GM12874 (cell line): ENCODE results near the gene ASB8.
A peak's percentile ranks its signal among the peaks of the same experiment; 100 is the strongest.

Source experiments
- TF ChIP-seq, protein P1 (sequence below): IDR thresholded peaks from 2 replicates; pipeline ENCODE4 v1.5.1; 2011; ENCODE audit warnings: low read depth, mild to moderate bottlenecking, control low read depth, low read length, moderate library complexity; ENCODE audit not compliant: insufficient read depth

ASB8 gene

DNA sequence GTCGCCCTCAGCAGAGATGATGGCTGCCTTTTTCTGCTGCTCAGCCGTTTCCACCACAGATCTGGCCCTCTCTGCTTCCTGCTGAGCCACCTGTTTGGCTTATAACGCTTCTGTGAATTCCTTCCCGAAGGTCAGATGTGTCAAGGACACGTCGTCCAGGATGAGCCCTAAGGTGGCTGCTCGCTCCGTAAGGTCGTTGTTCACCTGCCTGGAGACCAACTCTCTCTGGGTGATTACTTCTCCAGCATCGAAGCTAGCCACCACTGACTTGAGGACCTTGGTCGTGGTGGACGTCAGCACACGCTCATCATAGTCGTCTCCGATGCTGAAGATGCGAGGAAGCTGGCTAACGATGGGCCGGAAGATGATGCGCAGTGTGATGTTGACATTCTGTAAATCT is 11.7 kb upstream of the ASB8 start:
- TF ChIP-seq, protein P1, sequence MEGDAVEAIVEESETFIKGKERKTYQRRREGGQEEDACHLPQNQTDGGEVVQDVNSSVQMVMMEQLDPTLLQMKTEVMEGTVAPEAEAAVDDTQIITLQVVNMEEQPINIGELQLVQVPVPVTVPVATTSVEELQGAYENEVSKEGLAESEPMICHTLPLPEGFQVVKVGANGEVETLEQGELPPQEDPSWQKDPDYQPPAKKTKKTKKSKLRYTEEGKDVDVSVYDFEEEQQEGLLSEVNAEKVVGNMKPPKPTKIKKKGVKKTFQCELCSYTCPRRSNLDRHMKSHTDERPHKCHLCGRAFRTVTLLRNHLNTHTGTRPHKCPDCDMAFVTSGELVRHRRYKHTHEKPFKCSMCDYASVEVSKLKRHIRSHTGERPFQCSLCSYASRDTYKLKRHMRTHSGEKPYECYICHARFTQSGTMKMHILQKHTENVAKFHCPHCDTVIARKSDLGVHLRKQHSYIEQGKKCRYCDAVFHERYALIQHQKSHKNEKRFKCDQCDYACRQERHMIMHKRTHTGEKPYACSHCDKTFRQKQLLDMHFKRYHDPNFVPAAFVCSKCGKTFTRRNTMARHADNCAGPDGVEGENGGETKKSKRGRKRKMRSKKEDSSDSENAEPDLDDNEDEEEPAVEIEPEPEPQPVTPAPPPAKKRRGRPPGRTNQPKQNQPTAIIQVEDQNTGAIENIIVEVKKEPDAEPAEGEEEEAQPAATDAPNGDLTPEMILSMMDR, result no peak

GRCh38 chr12:48165089-48165981 is 8.0 kb upstream of the ASB8 start:
- TF ChIP-seq, protein P1, result peak; percentile 83

GRCh38 chr12:48164451-48164850 is 7.1 kb upstream of the ASB8 start:
- TF ChIP-seq, protein P1, result no peak

DNA sequence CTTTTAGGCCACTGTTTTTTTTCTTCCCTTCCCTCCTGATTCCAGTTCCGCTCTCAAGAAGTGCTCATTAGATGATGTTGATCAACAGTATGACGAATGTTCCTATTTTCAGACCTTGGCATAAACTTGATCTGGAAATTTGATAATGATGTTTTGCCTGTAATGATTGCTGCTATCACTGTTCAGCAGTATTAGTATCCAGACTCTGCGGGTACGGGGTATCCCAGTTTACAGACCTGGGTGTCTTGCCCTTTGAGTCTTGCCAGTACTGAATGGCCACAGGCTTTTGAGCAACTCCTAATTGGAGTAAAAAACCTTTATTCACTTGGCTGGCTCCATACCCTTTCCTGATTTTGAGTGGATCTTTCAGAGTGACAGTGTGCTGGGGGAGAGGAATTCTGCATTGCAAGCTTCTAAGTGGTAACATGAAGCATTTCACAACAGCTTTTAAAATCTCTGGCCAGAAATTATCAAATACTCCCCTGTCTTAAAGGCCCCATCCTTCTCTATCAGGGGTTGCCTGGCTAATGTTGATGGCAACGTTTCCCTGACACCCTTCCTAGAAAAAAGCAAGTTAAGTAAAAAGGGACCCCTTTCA is 5.9 kb upstream of the ASB8 start:
- TF ChIP-seq, protein P1, result no peak

DNA sequence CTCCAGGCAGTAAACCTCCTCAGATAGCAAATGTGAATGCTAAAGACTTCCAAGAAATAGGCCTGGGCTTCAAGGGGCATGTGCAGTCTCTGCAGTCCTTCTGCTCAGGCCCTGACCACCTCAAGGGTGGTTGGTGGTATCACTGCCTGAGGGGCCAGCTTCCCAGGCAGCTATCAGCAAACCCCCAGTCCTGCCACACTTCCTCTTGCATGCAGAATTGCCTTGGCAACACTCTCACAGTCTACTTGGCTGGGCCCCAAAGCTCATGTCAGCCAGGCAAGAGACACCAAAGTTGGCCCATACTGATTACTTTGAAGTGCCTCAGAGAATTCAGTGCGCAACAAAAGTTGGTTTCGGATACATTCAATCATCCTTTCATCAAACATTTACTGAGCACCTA is 3.5 kb upstream of the ASB8 start:
- TF ChIP-seq, protein P1, result no peak

DNA sequence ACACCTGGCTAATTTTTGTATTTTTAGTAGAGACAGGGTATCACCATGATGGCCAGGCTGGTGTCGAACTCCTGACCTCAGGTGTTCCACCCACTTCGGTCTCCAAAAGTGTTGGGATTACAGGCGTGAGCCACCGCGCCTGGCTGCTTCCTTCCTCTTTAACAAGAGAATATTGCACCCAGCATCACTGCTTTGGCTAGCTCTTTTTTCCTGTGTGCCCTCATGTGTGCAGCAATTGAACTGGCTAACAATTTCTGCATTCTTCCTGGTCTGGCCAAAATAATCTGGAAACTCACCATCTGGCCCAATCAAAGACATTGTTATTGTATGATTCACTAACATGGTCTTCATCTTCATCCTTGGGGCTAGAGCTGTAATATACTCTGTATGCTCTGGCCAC is 2.7 kb upstream of the ASB8 start:
- TF ChIP-seq, protein P1, result no peak

DNA sequence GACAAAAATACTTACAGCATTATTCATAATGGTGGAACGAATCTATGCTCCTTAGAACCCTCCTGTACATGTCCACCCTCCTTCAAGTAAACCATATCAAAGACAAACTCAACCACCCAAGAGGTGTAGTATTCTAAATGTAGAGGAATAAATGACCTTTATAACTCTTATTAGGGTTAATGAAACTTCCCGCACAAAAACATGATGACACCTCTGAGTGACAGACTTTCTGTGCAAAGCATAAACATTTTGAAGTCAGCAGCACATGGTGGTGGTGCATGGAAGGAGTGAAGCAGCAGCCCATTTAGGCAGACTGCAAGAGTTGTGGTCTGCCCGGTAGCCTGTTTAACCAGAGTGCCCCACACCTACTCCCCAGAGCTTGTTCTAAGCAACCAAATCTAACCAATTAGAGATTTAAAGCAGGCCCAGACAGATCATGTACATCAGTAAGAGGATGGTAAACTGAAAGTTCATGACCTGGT is 615 bp upstream of the ASB8 start:
- TF ChIP-seq, protein P1, result no peak
